ENCODE results near the gene GPR37L1.

GRCh38 chr1:202154766-202155477, 32.2 kb downstream of the GPR37L1 start:
- TF ChIP-seq POLR2A (IDR thresholded peaks at IDR 0.05; ENCODE audit: low read depth, low read length): no peak
- no peak for TF ChIP-seq POLR2AphosphoS5 (IDR thresholded peaks at IDR 0.05; ENCODE audit: low read depth, low read length)
- no peak for TF ChIP-seq TAF1 (IDR thresholded peaks at IDR 0.05; ENCODE audit: borderline replicate concordance, low read depth, low read length)

Measured in GM12892 (cell line).